Testis (tissue), 3 donors: Measurements from ENCODE around the gene SRBD1. TPM values are rescaled to one million over a fixed set of nuclear protein-coding genes. Genes with fewer than 3 reads are reported as not detected.

Source experiments
- DNase-seq: peaks from one replicate; pipeline ENCODE4 v3.0.0-alpha.2; 2019
- H3K27ac ChIP-seq, 2 donors: fragments of 200-600 bp; sonication (generic); one replicate each; pipeline ENCODE4 v1.5.1; 2019
- H3K27me3 ChIP-seq: fragments of 200-600 bp; sonication (generic); one replicate; pipeline ENCODE4 v1.5.1; 2019
- H3K36me3 ChIP-seq: fragments of 200-600 bp; sonication (generic); one replicate; pipeline ENCODE4 v1.5.1; 2017; ENCODE audit warnings: low read depth; ENCODE audit errors: missing control alignments
- H3K4me1 ChIP-seq: fragments of 200-600 bp; sonication (generic); one replicate; pipeline ENCODE4 v1.5.1; 2019
- H3K4me3 ChIP-seq, 2 donors: fragments of 200-600 bp; sonication (generic); one replicate each; pipeline ENCODE4 v1.5.1; 2017 to 2019
- H3K9me3 ChIP-seq: fragments of 200-600 bp; sonication (generic); one replicate; pipeline ENCODE4 v1.5.1; 2017
- CTCF ChIP-seq, 3 experiments: fragments of 450-650 bp in 2 of 3; fragments of 200-600 bp in 1 of 3; sonication (generic) in 1 of 3; IDR thresholded peaks; one replicate each; pipeline ENCODE4 v1.5.1; 2016 to 2019; ENCODE audit warnings: antibody characterized with exemption in 3 of 3, mild to moderate bottlenecking in 2 of 3, moderate library complexity in 1 of 3
- POLR2A ChIP-seq: fragments of 450-650 bp; IDR thresholded peaks from one replicate; pipeline ENCODE4 v1.6.1; 2017; ENCODE audit warnings: antibody characterized with exemption, mild to moderate bottlenecking, moderate library complexity
- WGBS, 2 donors: methylation state at CpG; one replicate each; pipeline ENCODE4 v1.1.5; 2018; 5-methylcytosine and 5-hydroxymethylcytosine counted together
- intact Hi-C: fragments of 100-400 bp; cut with DNase I; formaldehyde crosslinking; loops from one replicate; pipeline ENCODE4 v1.15.1; 2023; ENCODE audit warnings: low total_unique reads
- polyA plus RNA-seq: library from polyadenylated mRNA; stranded (reverse); fragments of 350-450 nt; fragmentation: Illumina TruSeq; extraction: RNeasy Lipid Tissue Mini Kit (QIAGEN cat#74804); gene quantifications from one replicate; pipeline ENCODE4 v1.2.3, GENCODE V29; 2014; ENCODE audit warnings: low read depth, low replicate concordance; ENCODE audit not compliant: insufficient read depth
- total RNA-seq, 2 donors: library from RNA; depleted of rRNA; stranded (reverse); fragments of >200 nt; gene quantifications; one replicate each; pipeline ENCODE4 v1.2.3, GENCODE V29; 2016

The SRBD1 gene
- total and polyA plus RNA-seq, 3 donors from 2014 or later = 9.0 to 29.7 (median 27.8) TPM

- Histone ChIP-seq H3K9me3 (no peaks in the 10 kb centered on the region), H3K27me3 (no peaks in the 10 kb centered on the region), H3K27ac (no peak overlapping the region), H3K4me1 (no peaks in the 10 kb centered on the region), H3K36me3 (no peaks in the 10 kb centered on the region), H3K4me3 (no peak overlapping the region)
- DNase-seq = no peak
- 100% methylated on average over 1 of the region's 1 CpG for WGBS, 2 donors
- no peak for TF ChIP-seq POLR2A
- TF ChIP-seq CTCF (IDR thresholded peaks at IDR 0.05) = no peak
- intact Hi-C loops = no loop called here
Measured at GRCh38 chr2:45554742-45555140, 56.3 kb downstream of the SRBD1 start.

- intact Hi-C loops = no loop called here
- TF ChIP-seq CTCF (IDR thresholded peaks at IDR 0.05) (no peak), POLR2A (no peak)
- Histone ChIP-seq H3K27ac (no peak overlapping the region), H3K36me3 (no peaks in the 10 kb centered on the region), H3K4me1 (no peaks in the 10 kb centered on the region), H3K27me3 (no peaks in the 10 kb centered on the region), H3K9me3 (no peaks in the 10 kb centered on the region), H3K4me3 (no peak overlapping the region)
- DNase-seq = no peak
- 41 to 51% methylated on average over 2 of the region's 2 CpGs for WGBS, 2 donors
Measured at GRCh38 chr2:45554073-45554741, 56.9 kb downstream of the SRBD1 start.

DNA sequence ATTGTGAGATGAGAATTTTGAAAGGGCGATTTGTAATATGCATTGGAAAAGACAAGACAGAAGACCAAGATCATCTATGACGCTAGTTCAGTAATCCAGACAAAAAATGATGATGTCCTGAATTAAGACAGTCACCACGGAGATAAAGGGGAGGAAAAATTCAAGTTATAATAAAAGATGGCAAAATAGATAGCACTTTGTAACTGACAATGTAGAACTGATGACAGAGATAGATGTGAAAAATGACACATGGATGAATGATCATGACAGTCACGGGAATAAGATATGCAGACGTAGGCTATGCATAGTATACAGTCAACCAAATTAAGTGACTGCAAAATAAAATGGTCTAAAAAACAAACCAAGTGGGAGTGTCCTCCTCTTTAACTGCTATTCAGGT, 59.2 kb downstream of the SRBD1 start:
- intact Hi-C loops = no loop called here
- Histone ChIP-seq H3K27ac (no peak overlapping the region), H3K4me3 (no peak overlapping the region), H3K36me3 (no peaks in the 10 kb centered on the region), H3K4me1 (no peaks in the 10 kb centered on the region), H3K27me3 (no peaks in the 10 kb centered on the region), H3K9me3 (no peaks in the 10 kb centered on the region)
- WGBS, 2 donors = 86 to 93% methylated on average over 5 of the region's 5 CpGs
- no peak for TF ChIP-seq CTCF (IDR thresholded peaks at IDR 0.05)
- TF ChIP-seq POLR2A = no peak
- DNase-seq = no peak

GRCh38 chr2:45545943-45546342, 65.1 kb downstream of the SRBD1 start:
- Histone ChIP-seq H3K27me3 (no peaks in the 10 kb centered on the region), H3K9me3 (no peaks in the 10 kb centered on the region), H3K4me1 (no peaks in the 10 kb centered on the region), H3K27ac (no peak overlapping the region), H3K36me3 (no peaks in the 10 kb centered on the region), H3K4me3 (no peak overlapping the region)
- TF ChIP-seq POLR2A (no peak), CTCF (IDR thresholded peaks at IDR 0.05) (no peak)
- intact Hi-C loops = no loop called here
- DNase-seq = no peak

DNA sequence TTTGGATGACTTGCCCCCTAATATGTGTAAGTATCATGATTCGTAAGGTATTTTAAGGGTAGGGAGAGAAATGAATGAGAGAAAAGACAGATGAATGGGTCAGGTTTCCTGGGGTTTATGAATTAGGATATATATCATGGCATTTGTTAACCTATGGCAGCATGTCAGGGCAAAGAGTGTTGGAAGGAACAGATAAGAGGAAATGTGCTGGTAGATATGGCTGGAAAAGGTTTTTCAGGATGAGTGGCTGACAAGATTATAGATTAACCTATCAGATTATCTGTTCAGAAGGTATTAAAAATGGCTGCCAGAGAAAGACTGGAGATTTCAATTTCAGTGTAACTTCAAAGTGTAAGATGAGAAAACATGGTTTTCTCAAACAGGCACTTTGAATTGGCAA, 67.8 kb downstream of the SRBD1 start:
- H3K4me3 ChIP-seq = no peak overlapping the region
- no peaks in the 10 kb centered on the region for H3K9me3 ChIP-seq
- H3K27ac ChIP-seq = no peak overlapping the region
- no peak for DNase-seq
- 89 to 98% methylated on average over 1 of the region's 1 CpG for WGBS, 2 donors
- no peaks in the 10 kb centered on the region for H3K27me3 ChIP-seq
- no peaks in the 10 kb centered on the region for H3K4me1 ChIP-seq
- TF ChIP-seq CTCF (IDR thresholded peaks at IDR 0.05) = no peak
- TF ChIP-seq POLR2A = no peak
- H3K36me3 ChIP-seq = no peaks in the 10 kb centered on the region
- intact Hi-C loops = no loop called here
